ENCODE data around the gene TOB1. TPM values are rescaled to one million over a fixed set of nuclear protein-coding genes. Genes with fewer than 3 reads are reported as not detected.

TOB1 gene
- total RNA-seq, 4 donors from 2014 or later: 26.7 to 34.4 (median 31.0) TPM

DNA sequence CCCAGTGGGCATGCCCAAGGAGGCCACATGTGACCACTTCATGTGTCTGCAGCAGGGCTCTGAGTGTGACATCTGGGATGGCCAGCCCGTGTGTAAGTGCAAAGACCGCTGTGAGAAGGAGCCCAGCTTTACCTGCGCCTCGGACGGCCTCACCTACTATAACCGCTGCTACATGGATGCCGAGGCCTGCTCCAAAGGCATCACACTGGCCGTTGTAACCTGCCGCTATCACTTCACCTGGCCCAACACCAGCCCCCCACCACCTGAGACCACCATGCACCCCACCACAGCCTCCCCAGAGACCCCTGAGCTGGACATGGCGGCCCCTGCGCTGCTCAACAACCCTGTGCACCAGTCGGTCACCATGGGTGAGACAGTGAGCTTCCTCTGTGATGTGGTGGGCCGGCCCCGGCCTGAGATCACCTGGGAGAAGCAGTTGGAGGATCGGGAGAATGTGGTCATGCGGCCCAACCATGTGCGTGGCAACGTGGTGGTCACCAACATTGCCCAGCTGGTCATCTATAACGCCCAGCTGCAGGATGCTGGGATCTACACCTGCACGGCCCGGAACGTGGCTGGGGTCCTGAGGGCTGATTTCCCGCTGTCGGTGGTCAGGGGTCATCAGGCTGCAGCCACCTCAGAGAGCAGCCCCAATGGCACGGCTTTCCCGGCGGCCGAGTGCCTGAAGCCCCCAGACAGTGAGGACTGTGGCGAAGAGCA lies 26.4 kb downstream of the TOB1 start:
- no peaks in the 10 kb centered on the region for H3K36me3 ChIP-seq
- intact Hi-C loops (cut with DNase I): loop anchor here (10.0 kb wide), 1 partner anchor 355 kb away; no protein-coding TSS in a partner anchor
- H3K9me3 ChIP-seq: no peaks in the 10 kb centered on the region
- peaks cover 0 to 19% (median 18%) of the 10 kb centered on the region in 4 donors for H3K4me1 ChIP-seq
- H3K27ac ChIP-seq (replicated peaks in 1 of 4): no peak overlapping the region
- WGBS: 92% methylated on average over 27 of the region's 29 CpGs
- TF ChIP-seq EP300 (IDR thresholded peaks at IDR 0.05) (no peak), POLR2A (IDR thresholded peaks at IDR 0.05; ENCODE audit: low read depth) (no peak), POLR2AphosphoS5 (IDR thresholded peaks at IDR 0.05) (no peak), CTCF (IDR thresholded peaks at IDR 0.05) (no peak)
- peaks cover 0 to 5% (median 0%) of the 10 kb centered on the region in 4 donors for H3K27me3 ChIP-seq
- no peak overlapping the region for H3K4me3 ChIP-seq
- DNase-seq (ENCODE audit: extremely low spot score): no peak

- intact Hi-C loops (cut with DNase I): no loop called here
- peak overlapping the region in 2 of 4 donors; percentile 3 to 34 for H3K27ac ChIP-seq (replicated peaks in 1 of 4)
- H3K27me3 ChIP-seq: peaks cover 0 to 15% (median 0%) of the 10 kb centered on the region in 4 donors
- no peak for DNase-seq (ENCODE audit: extremely low spot score)
- H3K4me3 ChIP-seq: no peak overlapping the region
- TF ChIP-seq EP300 (IDR thresholded peaks at IDR 0.05) (no peak), POLR2AphosphoS5 (IDR thresholded peaks at IDR 0.05) (no peak), CTCF (IDR thresholded peaks at IDR 0.05) (no peak), POLR2A (IDR thresholded peaks at IDR 0.05; ENCODE audit: low read depth) (no peak)
- no peaks in the 10 kb centered on the region for H3K36me3 ChIP-seq
- H3K9me3 ChIP-seq: no peaks in the 10 kb centered on the region
- 73% methylated on average over 21 of the region's 21 CpGs for WGBS
- H3K4me1 ChIP-seq: peaks cover 0 to 25% (median 21%) of the 10 kb centered on the region in 4 donors
Measured at GRCh38 chr17:50837980-50838954, 27.9 kb downstream of the TOB1 start.

DNA sequence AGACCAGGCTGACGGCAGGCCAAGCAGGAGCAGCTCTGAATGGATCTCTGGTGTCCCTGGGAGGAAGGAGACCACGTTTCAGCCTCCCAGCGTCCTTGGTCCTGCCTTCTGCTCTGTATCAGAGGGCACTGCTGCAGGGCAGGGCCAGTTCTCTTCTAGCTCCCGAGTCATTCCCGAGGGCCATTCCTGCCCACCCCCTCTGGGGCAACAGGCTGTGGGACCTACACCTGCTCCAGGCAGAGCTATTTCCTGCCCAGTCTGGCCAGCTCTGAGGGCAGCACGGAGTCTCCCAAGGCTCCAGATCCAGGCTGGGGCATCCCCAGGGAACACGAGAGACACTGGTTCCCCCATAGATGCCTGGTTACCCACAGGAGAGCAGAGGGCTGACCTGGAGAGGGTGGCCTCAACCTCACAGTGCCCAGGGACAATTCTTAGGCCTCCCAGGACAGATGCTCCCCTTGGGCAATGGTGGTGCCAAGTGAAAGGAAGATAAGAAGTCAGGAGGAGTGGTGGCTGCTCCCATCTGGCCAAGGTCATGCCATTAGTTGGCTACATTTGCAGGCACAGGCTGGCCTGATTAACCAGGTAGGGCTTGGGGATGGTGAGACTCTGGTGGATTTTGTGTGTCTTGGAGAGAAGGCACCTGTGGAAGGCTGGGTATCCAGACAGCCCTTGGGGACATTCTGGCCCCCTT lies 28.7 kb downstream of the TOB1 start:
- peaks cover 0 to 25% (median 21%) of the 10 kb centered on the region in 4 donors for H3K4me1 ChIP-seq
- 96% methylated on average over 4 of the region's 7 CpGs for WGBS
- H3K27me3 ChIP-seq: peaks cover 0 to 22% (median 0%) of the 10 kb centered on the region in 4 donors
- peak overlapping the region in 1 of 4 donors; percentile 33 for H3K27ac ChIP-seq (replicated peaks in 1 of 4)
- H3K36me3 ChIP-seq: no peaks in the 10 kb centered on the region
- H3K9me3 ChIP-seq: no peaks in the 10 kb centered on the region
- TF ChIP-seq POLR2A (IDR thresholded peaks at IDR 0.05; ENCODE audit: low read depth) (no peak), EP300 (IDR thresholded peaks at IDR 0.05) (no peak), POLR2AphosphoS5 (IDR thresholded peaks at IDR 0.05) (no peak), CTCF (IDR thresholded peaks at IDR 0.05) (no peak)
- no peak overlapping the region for H3K4me3 ChIP-seq
- no peak for DNase-seq (ENCODE audit: extremely low spot score)
- intact Hi-C loops (cut with DNase I): no loop called here

- intact Hi-C loops (cut with DNase I): no loop called here
- Histone ChIP-seq H3K9me3 (no peaks in the 10 kb centered on the region), H3K4me1 (peaks cover 0 to 21% (median 18%) of the 10 kb centered on the region in 4 donors), H3K4me3 (no peak overlapping the region), H3K27ac (replicated peaks in 1 of 4) (no peak overlapping the region), H3K27me3 (peaks cover 0 to 22% (median 0%) of the 10 kb centered on the region in 4 donors), H3K36me3 (no peaks in the 10 kb centered on the region)
- no peak for DNase-seq (ENCODE audit: extremely low spot score)
- TF ChIP-seq CTCF (IDR thresholded peaks at IDR 0.05) (no peak), EP300 (IDR thresholded peaks at IDR 0.05) (no peak), POLR2A (IDR thresholded peaks at IDR 0.05; ENCODE audit: low read depth) (no peak), POLR2AphosphoS5 (IDR thresholded peaks at IDR 0.05) (no peak)
- WGBS: 90% methylated on average over 3 of the region's 11 CpGs
Measured at GRCh38 chr17:50836826-50837225, 29.3 kb downstream of the TOB1 start.
